ENCODE measurements around the gene DSTYK.
A peak's percentile ranks its signal among the peaks of the same experiment; 100 is the strongest.

- no peak for TF ChIP-seq CTCF (IDR thresholded peaks at IDR 0.05)
- no peak for TF ChIP-seq POLR2A (IDR thresholded peaks at IDR 0.05)
- TF ChIP-seq EP300 (IDR thresholded peaks at IDR 0.05) = no peak
- peak; percentile 72 for TF ChIP-seq POLR2AphosphoS5 (IDR thresholded peaks at IDR 0.05)
Measured at GRCh38 chr1:205251576-205251975, 40.1 kb upstream of the DSTYK start.
